ENCODE measurements around the gene LTF.

LTF gene

GRCh38 chr3:46462111-46462510 lies 2.6 kb downstream of the LTF start:
- Histone ChIP-seq H3K4me2 (ENCODE audit: low read length) (no peak overlapping the region), H2AFZ (no peak overlapping the region), H3K9me3 (ENCODE audit: control insufficient read depth, low read length) (no peaks in the 10 kb centered on the region), H3K79me2 (no peaks in the 10 kb centered on the region), H3K9ac (no peak overlapping the region), H3K4me1 (no peaks in the 10 kb centered on the region), H3K4me3 (ENCODE audit: low read depth, low read length) (no peak overlapping the region), H3K27ac (no peak overlapping the region), H3K36me3 (ENCODE audit: control insufficient read depth, insufficient read depth, low read length) (no peaks in the 10 kb centered on the region), H3K27me3 (ENCODE audit: control insufficient read depth, insufficient read depth, low read length) (no peaks in the 10 kb centered on the region)
- TF ChIP-seq, protein P1, sequence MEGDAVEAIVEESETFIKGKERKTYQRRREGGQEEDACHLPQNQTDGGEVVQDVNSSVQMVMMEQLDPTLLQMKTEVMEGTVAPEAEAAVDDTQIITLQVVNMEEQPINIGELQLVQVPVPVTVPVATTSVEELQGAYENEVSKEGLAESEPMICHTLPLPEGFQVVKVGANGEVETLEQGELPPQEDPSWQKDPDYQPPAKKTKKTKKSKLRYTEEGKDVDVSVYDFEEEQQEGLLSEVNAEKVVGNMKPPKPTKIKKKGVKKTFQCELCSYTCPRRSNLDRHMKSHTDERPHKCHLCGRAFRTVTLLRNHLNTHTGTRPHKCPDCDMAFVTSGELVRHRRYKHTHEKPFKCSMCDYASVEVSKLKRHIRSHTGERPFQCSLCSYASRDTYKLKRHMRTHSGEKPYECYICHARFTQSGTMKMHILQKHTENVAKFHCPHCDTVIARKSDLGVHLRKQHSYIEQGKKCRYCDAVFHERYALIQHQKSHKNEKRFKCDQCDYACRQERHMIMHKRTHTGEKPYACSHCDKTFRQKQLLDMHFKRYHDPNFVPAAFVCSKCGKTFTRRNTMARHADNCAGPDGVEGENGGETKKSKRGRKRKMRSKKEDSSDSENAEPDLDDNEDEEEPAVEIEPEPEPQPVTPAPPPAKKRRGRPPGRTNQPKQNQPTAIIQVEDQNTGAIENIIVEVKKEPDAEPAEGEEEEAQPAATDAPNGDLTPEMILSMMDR (IDR thresholded peaks at IDR 0.05): no peak

- no peaks in the 10 kb centered on the region for H3K36me3 ChIP-seq (ENCODE audit: control insufficient read depth, insufficient read depth, low read length)
- H3K4me1 ChIP-seq: no peaks in the 10 kb centered on the region
- H3K4me3 ChIP-seq (ENCODE audit: low read depth, low read length): no peak overlapping the region
- TF ChIP-seq, protein P1 (IDR thresholded peaks at IDR 0.05): no peak
- no peak overlapping the region for H3K4me2 ChIP-seq (ENCODE audit: low read length)
- H3K9me3 ChIP-seq (ENCODE audit: control insufficient read depth, low read length): no peaks in the 10 kb centered on the region
- no peak overlapping the region for H3K27ac ChIP-seq
- H3K9ac ChIP-seq: no peak overlapping the region
- no peak overlapping the region for H2AFZ ChIP-seq
- H3K27me3 ChIP-seq (ENCODE audit: control insufficient read depth, insufficient read depth, low read length): no peaks in the 10 kb centered on the region
- no peaks in the 10 kb centered on the region for H3K79me2 ChIP-seq
Measured at GRCh38 chr3:46460051-46460450, 4.7 kb downstream of the LTF start.

DNA sequence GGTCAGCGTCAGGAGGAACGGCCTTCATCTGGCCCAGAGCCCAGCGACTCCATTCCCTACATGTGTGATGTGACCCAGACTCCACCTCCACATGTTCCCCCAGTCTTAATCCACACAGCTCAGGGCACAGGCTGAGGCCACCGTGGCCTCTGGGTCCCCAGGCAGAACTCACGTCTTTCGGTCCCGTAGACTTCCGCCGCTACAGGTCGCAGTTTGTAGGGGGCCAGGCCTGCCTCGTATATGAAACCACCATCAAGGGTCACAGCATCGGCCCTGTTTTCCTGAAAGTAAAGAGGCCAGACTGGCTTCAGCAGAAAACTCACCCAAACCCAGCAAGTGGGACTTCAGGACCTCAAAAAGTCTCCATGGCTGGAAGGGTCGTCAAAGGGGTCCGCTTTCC lies 8.6 kb downstream of the LTF start:
- no peak overlapping the region for H3K9ac ChIP-seq
- H3K79me2 ChIP-seq: no peaks in the 10 kb centered on the region
- H3K4me1 ChIP-seq: no peaks in the 10 kb centered on the region
- H3K4me2 ChIP-seq (ENCODE audit: low read length): no peak overlapping the region
- H3K27ac ChIP-seq: no peak overlapping the region
- H3K36me3 ChIP-seq (ENCODE audit: control insufficient read depth, insufficient read depth, low read length): no peaks in the 10 kb centered on the region
- TF ChIP-seq, protein P1 (IDR thresholded peaks at IDR 0.05): no peak
- H2AFZ ChIP-seq: no peak overlapping the region
- no peaks in the 10 kb centered on the region for H3K27me3 ChIP-seq (ENCODE audit: control insufficient read depth, insufficient read depth, low read length)
- H3K9me3 ChIP-seq (ENCODE audit: control insufficient read depth, low read length): no peaks in the 10 kb centered on the region
- no peak overlapping the region for H3K4me3 ChIP-seq (ENCODE audit: low read depth, low read length)

DNA sequence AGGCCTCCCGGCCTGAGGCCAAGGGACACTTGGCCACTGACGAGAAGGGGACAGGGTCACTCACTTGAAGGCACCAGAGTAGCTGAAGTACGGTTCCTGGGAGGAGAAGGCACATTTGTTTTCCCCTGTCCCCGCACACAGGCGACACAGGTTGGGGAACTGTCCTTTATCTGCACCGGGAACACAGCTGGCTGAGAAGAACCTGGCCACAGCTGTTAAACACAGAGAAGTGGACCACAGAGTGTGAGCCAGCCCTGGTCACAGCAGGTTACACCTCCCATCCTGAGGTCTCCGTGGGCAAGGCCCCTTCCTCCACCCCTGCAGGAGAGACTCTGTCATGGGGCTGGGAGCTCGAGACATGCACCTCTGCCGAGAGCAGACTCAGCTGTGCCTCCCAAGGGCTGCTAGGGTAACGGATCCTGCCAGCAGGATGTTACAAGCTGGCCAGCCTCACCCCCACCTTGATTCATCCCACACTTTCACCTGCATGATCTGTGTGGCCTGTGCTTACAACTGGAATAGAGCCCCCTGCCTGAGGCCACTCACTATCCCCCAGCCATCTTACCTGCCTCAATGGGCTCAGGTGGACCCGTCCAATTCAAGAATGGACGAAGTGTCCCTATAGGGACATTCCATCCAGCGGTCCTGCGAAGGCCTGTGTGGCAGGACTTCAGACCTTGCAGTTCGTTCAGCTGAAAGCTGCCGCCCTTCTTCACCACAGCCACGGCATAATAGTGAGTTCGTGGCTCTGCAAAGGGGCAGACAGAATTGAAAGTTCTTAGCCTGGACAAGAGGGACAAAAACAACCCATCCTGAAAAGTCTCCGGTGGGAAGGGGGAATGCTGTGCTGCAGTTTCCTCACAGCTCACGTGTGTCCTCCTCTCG lies 9.2 kb downstream of the LTF start:
- no peaks in the 10 kb centered on the region for H3K79me2 ChIP-seq
- H3K4me2 ChIP-seq (ENCODE audit: low read length): no peak overlapping the region
- H3K27ac ChIP-seq: no peak overlapping the region
- TF ChIP-seq, protein P1 (IDR thresholded peaks at IDR 0.05): no peak
- H2AFZ ChIP-seq: no peak overlapping the region
- H3K4me1 ChIP-seq: no peaks in the 10 kb centered on the region
- H3K27me3 ChIP-seq (ENCODE audit: control insufficient read depth, insufficient read depth, low read length): no peaks in the 10 kb centered on the region
- no peaks in the 10 kb centered on the region for H3K36me3 ChIP-seq (ENCODE audit: control insufficient read depth, insufficient read depth, low read length)
- no peak overlapping the region for H3K4me3 ChIP-seq (ENCODE audit: low read depth, low read length)
- H3K9ac ChIP-seq: no peak overlapping the region
- no peaks in the 10 kb centered on the region for H3K9me3 ChIP-seq (ENCODE audit: control insufficient read depth, low read length)

DNA sequence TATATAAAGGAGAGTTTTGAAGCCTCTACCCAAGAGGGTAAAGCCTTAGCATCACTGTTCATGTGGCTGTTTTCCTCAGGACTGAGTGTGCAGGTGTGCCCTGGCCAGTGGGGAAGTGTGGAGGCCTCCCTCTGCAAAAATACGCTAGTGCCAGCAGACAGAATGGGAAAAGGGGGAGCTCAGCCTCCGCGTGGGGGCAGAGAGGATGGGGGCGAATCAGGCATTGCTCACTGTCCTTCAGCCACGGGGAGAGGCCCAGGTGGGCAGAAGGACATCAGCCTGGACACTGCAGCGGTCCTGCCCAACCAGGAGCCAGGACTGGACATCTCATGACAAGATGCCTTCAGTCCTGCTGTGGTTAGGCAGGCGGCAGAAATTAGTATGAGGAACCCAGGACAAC lies 10.1 kb downstream of the LTF start:
- H2AFZ ChIP-seq: no peak overlapping the region
- H3K4me3 ChIP-seq (ENCODE audit: low read depth, low read length): no peak overlapping the region
- H3K9ac ChIP-seq: no peak overlapping the region
- H3K36me3 ChIP-seq (ENCODE audit: control insufficient read depth, insufficient read depth, low read length): no peaks in the 10 kb centered on the region
- no peak overlapping the region for H3K4me2 ChIP-seq (ENCODE audit: low read length)
- H3K27ac ChIP-seq: no peak overlapping the region
- H3K9me3 ChIP-seq (ENCODE audit: control insufficient read depth, low read length): no peaks in the 10 kb centered on the region
- H3K27me3 ChIP-seq (ENCODE audit: control insufficient read depth, insufficient read depth, low read length): no peaks in the 10 kb centered on the region
- H3K79me2 ChIP-seq: no peaks in the 10 kb centered on the region
- H3K4me1 ChIP-seq: no peaks in the 10 kb centered on the region
- TF ChIP-seq, protein P1 (IDR thresholded peaks at IDR 0.05): no peak

Data from parathyroid adenoma (tissue), 2 donors.